T-helper 2 cell treated with Interferon-gamma antibody and Interleukin-4, amounts not matched to agents 5 μg/mL and 100 μg/mL, for 36 hours (primary cell): ENCODE data around the gene SIM1.

Source experiments
- DNase-seq: peaks from one replicate; pipeline ENCODE4 v3.0.0; 2021; ENCODE audit warnings: low spot score
- H3K27ac Mint-ChIP-seq: one replicate; pipeline ENCODE4 v1.8.0; 2021; ENCODE audit warnings: mild to moderate bottlenecking, mixed read lengths
- H3K27me3 Mint-ChIP-seq: one replicate; pipeline ENCODE4 v1.8.0; 2021; ENCODE audit warnings: low read depth, mixed read lengths
- H3K36me3 Mint-ChIP-seq: one replicate; pipeline ENCODE4 v1.8.0; 2021; ENCODE audit warnings: low read depth, mixed read lengths
- H3K4me1 Mint-ChIP-seq: one replicate; pipeline ENCODE4 v1.8.0; 2021; ENCODE audit warnings: low read depth, mixed read lengths
- H3K4me3 Mint-ChIP-seq: one replicate; pipeline ENCODE4 v1.8.0; 2022; ENCODE audit warnings: mild to moderate bottlenecking, moderate library complexity, mixed read lengths
- H3K9me3 Mint-ChIP-seq: one replicate; pipeline ENCODE4 v1.8.0; 2021; ENCODE audit warnings: mixed read lengths

Gene SIM1

GRCh38 chr6:100485268-100485667 lies 20.5 kb upstream of the SIM1 start:
- Mint-ChIP-seq H3K27ac (no peak overlapping the region), H3K4me3 (no peak overlapping the region), H3K4me1 (peaks cover 8% of the 10 kb centered on the region), H3K9me3 (no peaks in the 10 kb centered on the region), H3K36me3 (no peaks in the 10 kb centered on the region), H3K27me3 (peaks cover 22% of the 10 kb centered on the region)
- DNase-seq, result no peak

- H3K27me3 Mint-ChIP-seq, result peaks cover 21% of the 10 kb centered on the region
- no peaks in the 10 kb centered on the region for H3K9me3 Mint-ChIP-seq
- peaks cover 8% of the 10 kb centered on the region for H3K4me1 Mint-ChIP-seq
- no peaks in the 10 kb centered on the region for H3K36me3 Mint-ChIP-seq
- DNase-seq, result no peak
- H3K27ac Mint-ChIP-seq, result no peak overlapping the region
- no peak overlapping the region for H3K4me3 Mint-ChIP-seq
Observed at GRCh38 chr6:100484474-100484873, 19.8 kb upstream of the SIM1 start.

- no peak for DNase-seq
- H3K36me3 Mint-ChIP-seq, result no peaks in the 10 kb centered on the region
- peaks cover 6% of the 10 kb centered on the region for H3K4me1 Mint-ChIP-seq
- no peaks in the 10 kb centered on the region for H3K9me3 Mint-ChIP-seq
- H3K4me3 Mint-ChIP-seq, result no peak overlapping the region
- H3K27me3 Mint-ChIP-seq, result peaks cover 15% of the 10 kb centered on the region
- no peak overlapping the region for H3K27ac Mint-ChIP-seq
Observed at GRCh38 chr6:100482698-100483097, 18.0 kb upstream of the SIM1 start.

GRCh38 chr6:100479179-100480035 lies 14.7 kb upstream of the SIM1 start:
- no peak for DNase-seq
- Mint-ChIP-seq H3K4me1 (peaks cover 6% of the 10 kb centered on the region), H3K27ac (no peak overlapping the region), H3K4me3 (no peak overlapping the region), H3K9me3 (no peaks in the 10 kb centered on the region), H3K27me3 (peaks cover 23% of the 10 kb centered on the region), H3K36me3 (no peaks in the 10 kb centered on the region)

- peaks cover 34% of the 10 kb centered on the region for H3K27me3 Mint-ChIP-seq
- H3K9me3 Mint-ChIP-seq, result no peaks in the 10 kb centered on the region
- no peak overlapping the region for H3K4me3 Mint-ChIP-seq
- peaks cover 2% of the 10 kb centered on the region for H3K36me3 Mint-ChIP-seq
- no peak overlapping the region for H3K27ac Mint-ChIP-seq
- H3K4me1 Mint-ChIP-seq, result peaks cover 25% of the 10 kb centered on the region
- DNase-seq, result no peak
Observed at GRCh38 chr6:100475554-100476320, 11.0 kb upstream of the SIM1 start.

- Mint-ChIP-seq H3K27me3 (peaks cover 55% of the 10 kb centered on the region), H3K4me1 (peaks cover 25% of the 10 kb centered on the region), H3K36me3 (peaks cover 2% of the 10 kb centered on the region), H3K9me3 (no peaks in the 10 kb centered on the region), H3K27ac (no peak overlapping the region), H3K4me3 (no peak overlapping the region)
- DNase-seq, result no peak
Observed at GRCh38 chr6:100473182-100473581, 8.5 kb upstream of the SIM1 start.

- peaks cover 2% of the 10 kb centered on the region for H3K36me3 Mint-ChIP-seq
- H3K4me1 Mint-ChIP-seq, result peaks cover 25% of the 10 kb centered on the region
- peaks cover 60% of the 10 kb centered on the region for H3K27me3 Mint-ChIP-seq
- H3K27ac Mint-ChIP-seq, result peak overlapping the region; percentile 11
- DNase-seq, result peak; percentile 75
- H3K4me3 Mint-ChIP-seq, result peak overlapping the region; percentile 16
- peaks cover 4% of the 10 kb centered on the region for H3K9me3 Mint-ChIP-seq
Observed at GRCh38 chr6:100472674-100473073, 8.0 kb upstream of the SIM1 start.

GRCh38 chr6:100470422-100471120 lies 5.8 kb upstream of the SIM1 start:
- Mint-ChIP-seq H3K9me3 (peaks cover 16% of the 10 kb centered on the region), H3K27ac (no peak overlapping the region), H3K4me3 (no peak overlapping the region), H3K36me3 (peaks cover 2% of the 10 kb centered on the region), H3K27me3 (peaks cover 72% of the 10 kb centered on the region), H3K4me1 (peaks cover 26% of the 10 kb centered on the region)
- no peak for DNase-seq

GRCh38 chr6:100469101-100469859 lies 4.6 kb upstream of the SIM1 start:
- peaks cover 2% of the 10 kb centered on the region for H3K36me3 Mint-ChIP-seq
- DNase-seq, result no peak
- H3K9me3 Mint-ChIP-seq, result peaks cover 16% of the 10 kb centered on the region
- H3K4me1 Mint-ChIP-seq, result peaks cover 26% of the 10 kb centered on the region
- H3K27me3 Mint-ChIP-seq, result peaks cover 77% of the 10 kb centered on the region
- H3K4me3 Mint-ChIP-seq, result no peak overlapping the region
- H3K27ac Mint-ChIP-seq, result no peak overlapping the region

- DNase-seq, result no peak
- Mint-ChIP-seq H3K4me1 (peaks cover 21% of the 10 kb centered on the region), H3K27ac (no peak overlapping the region), H3K4me3 (no peak overlapping the region), H3K36me3 (peaks cover 3% of the 10 kb centered on the region), H3K27me3 (peaks cover 79% of the 10 kb centered on the region), H3K9me3 (peaks cover 19% of the 10 kb centered on the region)
Observed at GRCh38 chr6:100468016-100468622, 3.4 kb upstream of the SIM1 start.

- DNase-seq, result no peak
- H3K27ac Mint-ChIP-seq, result no peak overlapping the region
- H3K36me3 Mint-ChIP-seq, result peaks cover 4% of the 10 kb centered on the region
- peaks cover 16% of the 10 kb centered on the region for H3K4me1 Mint-ChIP-seq
- peaks cover 85% of the 10 kb centered on the region for H3K27me3 Mint-ChIP-seq
- peaks cover 21% of the 10 kb centered on the region for H3K9me3 Mint-ChIP-seq
- H3K4me3 Mint-ChIP-seq, result no peak overlapping the region
Observed at GRCh38 chr6:100467129-100468015, 2.7 kb upstream of the SIM1 start.

- Mint-ChIP-seq H3K36me3 (peaks cover 7% of the 10 kb centered on the region), H3K4me1 (peaks cover 18% of the 10 kb centered on the region), H3K4me3 (peak overlapping the region; percentile 32), H3K27ac (peak overlapping the region; percentile 38), H3K9me3 (peaks cover 25% of the 10 kb centered on the region), H3K27me3 (peaks cover 91% of the 10 kb centered on the region)
- DNase-seq, result no peak
Observed at GRCh38 chr6:100466410-100467128, 1.8 kb upstream of the SIM1 start.
